Hepatocyte (in vitro differentiated cells): ENCODE measurements around the gene TNNT3.

ENCODE experiments used
- EZH2 ChIP-seq: fragments of 200-600 bp; sonication (generic); IDR thresholded peaks from 2 replicates; pipeline ENCODE4 v1.6.1; 2016; ENCODE audit warnings: antibody characterized with exemption, mild to moderate bottlenecking, borderline replicate concordance
- EZH2phosphoT487 ChIP-seq: fragments of 200-600 bp; sonication (generic); IDR thresholded peaks from one replicate; pipeline ENCODE4 v1.6.1; 2018; ENCODE audit warnings: antibody characterized with exemption, mild to moderate bottlenecking, low read depth, moderate library complexity; ENCODE audit not compliant: unreplicated experiment, severe bottlenecking
- TF ChIP-seq, protein P1 (sequence below): fragments of 200-600 bp; sonication (generic); IDR thresholded peaks from 2 replicates; pipeline ENCODE4 v1.5.1; 2016; ENCODE audit warnings: antibody characterized with exemption, mild to moderate bottlenecking; ENCODE audit not compliant: poor library complexity

DNA sequence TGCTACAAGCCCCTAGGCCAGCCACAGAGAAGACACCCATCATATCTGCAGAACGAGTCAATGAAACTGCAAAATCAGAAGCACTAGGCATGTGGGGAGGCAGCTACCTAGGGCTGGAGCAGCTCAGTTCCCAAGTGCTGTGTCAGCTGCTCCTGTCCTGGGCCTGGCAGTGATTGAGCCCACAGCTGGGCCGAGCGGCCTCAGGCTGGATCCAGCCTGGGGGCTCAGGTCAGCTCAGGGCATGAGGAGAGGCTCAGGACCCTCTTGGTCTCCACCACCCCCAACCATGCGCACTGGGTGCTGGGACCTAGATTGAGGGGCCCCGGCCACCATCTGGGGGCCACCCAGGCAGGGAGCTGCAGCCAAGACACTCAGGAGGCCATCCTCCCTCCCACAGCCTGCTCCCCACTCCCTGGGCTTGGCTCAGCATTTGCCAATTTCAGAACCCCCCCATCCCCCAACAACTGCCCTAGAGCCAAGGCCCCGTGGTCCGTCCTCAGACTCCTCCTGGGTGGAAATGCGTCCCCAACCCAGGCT is 2.4 kb upstream of the TNNT3 start:
- no peak for TF ChIP-seq EZH2phosphoT487
- TF ChIP-seq, protein P1, sequence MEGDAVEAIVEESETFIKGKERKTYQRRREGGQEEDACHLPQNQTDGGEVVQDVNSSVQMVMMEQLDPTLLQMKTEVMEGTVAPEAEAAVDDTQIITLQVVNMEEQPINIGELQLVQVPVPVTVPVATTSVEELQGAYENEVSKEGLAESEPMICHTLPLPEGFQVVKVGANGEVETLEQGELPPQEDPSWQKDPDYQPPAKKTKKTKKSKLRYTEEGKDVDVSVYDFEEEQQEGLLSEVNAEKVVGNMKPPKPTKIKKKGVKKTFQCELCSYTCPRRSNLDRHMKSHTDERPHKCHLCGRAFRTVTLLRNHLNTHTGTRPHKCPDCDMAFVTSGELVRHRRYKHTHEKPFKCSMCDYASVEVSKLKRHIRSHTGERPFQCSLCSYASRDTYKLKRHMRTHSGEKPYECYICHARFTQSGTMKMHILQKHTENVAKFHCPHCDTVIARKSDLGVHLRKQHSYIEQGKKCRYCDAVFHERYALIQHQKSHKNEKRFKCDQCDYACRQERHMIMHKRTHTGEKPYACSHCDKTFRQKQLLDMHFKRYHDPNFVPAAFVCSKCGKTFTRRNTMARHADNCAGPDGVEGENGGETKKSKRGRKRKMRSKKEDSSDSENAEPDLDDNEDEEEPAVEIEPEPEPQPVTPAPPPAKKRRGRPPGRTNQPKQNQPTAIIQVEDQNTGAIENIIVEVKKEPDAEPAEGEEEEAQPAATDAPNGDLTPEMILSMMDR, result no peak
- TF ChIP-seq EZH2, result no peak
